ENCODE data around the gene NDUFA11.

The NDUFA11 gene

DNA sequence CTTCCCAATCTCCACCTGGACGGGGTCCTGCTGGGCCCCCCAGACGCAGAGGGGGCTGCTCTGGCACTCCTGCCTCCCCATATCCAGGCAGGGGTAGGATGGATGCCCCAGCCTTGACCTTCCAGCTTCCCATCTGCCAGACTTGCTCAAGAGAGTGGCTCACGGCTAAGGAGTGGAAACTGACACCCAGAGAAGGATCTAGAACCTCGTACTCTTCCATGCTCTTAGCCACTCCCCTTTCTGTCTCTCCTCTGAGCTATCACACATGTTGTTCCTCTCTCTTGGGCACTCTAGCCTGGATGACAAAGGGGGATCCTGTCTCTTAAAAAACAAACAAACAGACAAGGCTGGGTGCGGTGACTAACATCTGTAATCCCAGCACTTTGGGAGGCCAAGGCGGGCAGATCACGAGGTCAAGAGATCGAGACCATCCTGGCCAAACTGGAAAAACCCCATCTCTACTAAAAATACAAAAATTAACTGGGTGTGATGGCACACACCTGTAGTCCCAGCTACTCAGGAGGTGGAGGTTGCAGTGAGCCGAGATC lies 21.1 kb downstream of the NDUFA11 start:
- H3K79me2 ChIP-seq (ENCODE audit: insufficient read depth, low read length) = no peaks in the 10 kb centered on the region
- no peak overlapping the region for H3K9ac ChIP-seq (ENCODE audit: low read depth, low read length)
- H3K4me1 ChIP-seq (ENCODE audit: insufficient read depth, low read length) = no peaks in the 10 kb centered on the region
- H3K36me3 ChIP-seq (ENCODE audit: insufficient read depth, low read length) = no peaks in the 10 kb centered on the region
- H3K4me3 ChIP-seq (ENCODE audit: low read depth in 1 of 2, low read length in 2 of 2) = no peak overlapping the region
- no peaks in the 10 kb centered on the region for H3K27me3 ChIP-seq (ENCODE audit: insufficient read depth, low read length, poor library complexity)
- ATAC-seq (ENCODE audit: insufficient read depth, low read depth) = no peak
- H4K20me1 ChIP-seq (ENCODE audit: insufficient read depth, low read length) = no peaks in the 10 kb centered on the region
- DNase-seq = no peak
- H3K4me2 ChIP-seq (ENCODE audit: insufficient read depth, low read length) = no peak overlapping the region
- H3K27ac ChIP-seq (ENCODE audit: low read length) = no peak overlapping the region
- TF ChIP-seq, protein P1, sequence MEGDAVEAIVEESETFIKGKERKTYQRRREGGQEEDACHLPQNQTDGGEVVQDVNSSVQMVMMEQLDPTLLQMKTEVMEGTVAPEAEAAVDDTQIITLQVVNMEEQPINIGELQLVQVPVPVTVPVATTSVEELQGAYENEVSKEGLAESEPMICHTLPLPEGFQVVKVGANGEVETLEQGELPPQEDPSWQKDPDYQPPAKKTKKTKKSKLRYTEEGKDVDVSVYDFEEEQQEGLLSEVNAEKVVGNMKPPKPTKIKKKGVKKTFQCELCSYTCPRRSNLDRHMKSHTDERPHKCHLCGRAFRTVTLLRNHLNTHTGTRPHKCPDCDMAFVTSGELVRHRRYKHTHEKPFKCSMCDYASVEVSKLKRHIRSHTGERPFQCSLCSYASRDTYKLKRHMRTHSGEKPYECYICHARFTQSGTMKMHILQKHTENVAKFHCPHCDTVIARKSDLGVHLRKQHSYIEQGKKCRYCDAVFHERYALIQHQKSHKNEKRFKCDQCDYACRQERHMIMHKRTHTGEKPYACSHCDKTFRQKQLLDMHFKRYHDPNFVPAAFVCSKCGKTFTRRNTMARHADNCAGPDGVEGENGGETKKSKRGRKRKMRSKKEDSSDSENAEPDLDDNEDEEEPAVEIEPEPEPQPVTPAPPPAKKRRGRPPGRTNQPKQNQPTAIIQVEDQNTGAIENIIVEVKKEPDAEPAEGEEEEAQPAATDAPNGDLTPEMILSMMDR (IDR thresholded peaks at IDR 0.05; ENCODE audit: borderline replicate concordance, extremely low read depth, low read length, poor library complexity, severe bottlenecking) = no peak
- no peaks in the 10 kb centered on the region for H3K9me3 ChIP-seq (ENCODE audit: insufficient read depth, low read length, severe bottlenecking)
- H2AFZ ChIP-seq (ENCODE audit: low read depth, low read length) = no peak overlapping the region

DNA sequence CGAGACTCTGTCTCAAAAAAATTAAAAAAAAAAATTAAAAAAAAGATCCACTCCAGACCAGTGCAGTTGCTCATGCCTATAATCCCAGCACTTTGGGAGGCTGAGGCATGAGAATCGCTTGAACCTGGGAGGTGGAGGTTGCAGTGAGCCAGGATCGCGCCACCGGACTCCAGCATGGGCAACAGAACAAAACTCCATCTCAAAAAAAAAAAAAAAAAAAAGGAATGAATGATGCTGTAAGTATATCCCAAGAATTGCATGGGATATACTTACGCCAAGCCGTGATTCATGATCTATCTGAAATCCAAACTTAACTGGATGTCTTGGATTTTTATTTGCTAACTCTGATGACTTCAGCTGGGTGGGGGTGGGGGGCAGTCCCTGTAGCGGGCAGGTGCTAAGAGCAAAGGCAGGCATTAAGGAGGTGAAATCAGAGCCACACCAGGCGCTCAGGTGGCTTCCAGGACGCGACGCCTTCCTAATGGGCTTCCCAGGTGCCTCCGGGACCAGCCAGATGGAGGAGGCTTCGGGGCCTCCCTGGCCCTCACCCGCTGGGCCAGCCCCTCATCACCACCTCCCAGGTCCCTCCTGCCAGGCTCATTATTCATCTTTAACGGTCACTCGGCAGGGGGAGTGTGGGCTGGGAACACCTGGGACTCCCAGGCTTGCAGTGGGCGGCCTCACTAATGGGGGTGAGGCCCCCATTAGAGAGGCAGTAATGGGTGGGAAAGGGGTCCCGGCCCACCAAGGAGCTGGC lies 21.9 kb downstream of the NDUFA11 start:
- TF ChIP-seq EZH2 (IDR thresholded peaks at IDR 0.05; ENCODE audit: borderline replicate concordance, low read depth, low read length, severe bottlenecking) = no peak
- TF ChIP-seq, protein P1 (IDR thresholded peaks at IDR 0.05; ENCODE audit: borderline replicate concordance, extremely low read depth, low read length, poor library complexity, severe bottlenecking) = no peak
- H3K9ac ChIP-seq (ENCODE audit: low read depth, low read length) = no peak overlapping the region

DNA sequence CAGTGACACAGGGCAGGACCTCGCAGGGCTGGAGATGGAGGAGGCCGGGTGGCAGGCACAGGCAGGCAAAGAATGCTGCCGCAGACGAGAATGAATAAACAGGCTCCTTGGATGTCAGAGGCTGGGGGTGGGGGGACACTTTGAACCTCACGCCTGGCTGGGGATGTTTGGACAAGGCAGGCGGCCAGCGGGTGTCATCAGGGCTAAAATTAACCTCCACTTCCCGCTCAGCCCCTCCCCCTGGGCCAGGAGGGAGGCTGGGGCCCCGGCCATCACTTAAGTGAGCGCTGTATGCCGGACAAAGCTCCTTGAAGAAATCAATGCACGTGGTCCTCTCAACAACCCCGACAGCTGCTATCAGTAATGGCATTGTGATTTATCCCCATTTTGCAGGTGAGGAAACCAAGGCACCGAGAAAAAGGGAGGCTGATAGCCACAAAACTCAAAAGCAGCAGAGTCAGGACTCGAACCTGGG lies 22.9 kb downstream of the NDUFA11 start:
- Histone ChIP-seq H4K20me1 (ENCODE audit: insufficient read depth, low read length) (no peaks in the 10 kb centered on the region), H3K9ac (ENCODE audit: low read depth, low read length) (no peak overlapping the region), H2AFZ (ENCODE audit: low read depth, low read length) (no peak overlapping the region), H3K9me3 (ENCODE audit: insufficient read depth, low read length, severe bottlenecking) (no peaks in the 10 kb centered on the region), H3K27ac (ENCODE audit: low read length) (no peak overlapping the region), H3K4me2 (ENCODE audit: insufficient read depth, low read length) (no peak overlapping the region), H3K36me3 (ENCODE audit: insufficient read depth, low read length) (no peaks in the 10 kb centered on the region), H3K27me3 (ENCODE audit: insufficient read depth, low read length, poor library complexity) (no peaks in the 10 kb centered on the region), H3K4me3 (ENCODE audit: low read depth in 1 of 2, low read length in 2 of 2) (no peak overlapping the region), H3K4me1 (ENCODE audit: insufficient read depth, low read length) (no peaks in the 10 kb centered on the region), H3K79me2 (ENCODE audit: insufficient read depth, low read length) (no peaks in the 10 kb centered on the region)
- TF ChIP-seq, protein P1 (IDR thresholded peaks at IDR 0.05; ENCODE audit: borderline replicate concordance, extremely low read depth, low read length, poor library complexity, severe bottlenecking) = no peak
- TF ChIP-seq EZH2 (IDR thresholded peaks at IDR 0.05; ENCODE audit: borderline replicate concordance, low read depth, low read length, severe bottlenecking) = no peak
- ATAC-seq (ENCODE audit: insufficient read depth, low read depth) = no peak
- no peak for DNase-seq

More for the DNA sequence above, 21.9 kb downstream of the NDUFA11 start:
- no peak for DNase-seq
- H4K20me1 ChIP-seq (ENCODE audit: insufficient read depth, low read length) = no peaks in the 10 kb centered on the region
- H3K9me3 ChIP-seq (ENCODE audit: insufficient read depth, low read length, severe bottlenecking) = no peaks in the 10 kb centered on the region
- H3K27me3 ChIP-seq (ENCODE audit: insufficient read depth, low read length, poor library complexity) = no peaks in the 10 kb centered on the region
- no peak overlapping the region for H3K4me2 ChIP-seq (ENCODE audit: insufficient read depth, low read length)
- H3K36me3 ChIP-seq (ENCODE audit: insufficient read depth, low read length) = no peaks in the 10 kb centered on the region
- H3K27ac ChIP-seq (ENCODE audit: low read length) = no peak overlapping the region
- H3K4me1 ChIP-seq (ENCODE audit: insufficient read depth, low read length) = no peaks in the 10 kb centered on the region
- no peak overlapping the region for H3K4me3 ChIP-seq (ENCODE audit: low read depth in 1 of 2, low read length in 2 of 2)
- no peak for ATAC-seq (ENCODE audit: insufficient read depth, low read depth)
- H3K79me2 ChIP-seq (ENCODE audit: insufficient read depth, low read length) = no peaks in the 10 kb centered on the region
- H2AFZ ChIP-seq (ENCODE audit: low read depth, low read length) = no peak overlapping the region

All from DND-41 (cell line).